Peyer's patch (tissue), 4 donors: Measurements from ENCODE around the gene IMMP2L.

Experiments
- POLR2A ChIP-seq, 2 donors: fragments of 450-650 bp; IDR thresholded peaks; one replicate each; pipeline ENCODE4 v1.5.1; 2017; ENCODE audit warnings: antibody characterized with exemption in 2 of 2, mild to moderate bottlenecking in 2 of 2, moderate library complexity in 2 of 2
- TF ChIP-seq, protein P1 (sequence below), 6 experiments: fragments of 450-650 bp in 4 of 6; fragments of 200-600 bp in 2 of 6; sonication (generic) in 1 of 6; IDR thresholded peaks; one replicate each; pipeline ENCODE4 v1.5.1; 2017 to 2019; ENCODE audit warnings: antibody characterized with exemption in 6 of 6, mild to moderate bottlenecking in 3 of 6, moderate library complexity in 1 of 6

DNA sequence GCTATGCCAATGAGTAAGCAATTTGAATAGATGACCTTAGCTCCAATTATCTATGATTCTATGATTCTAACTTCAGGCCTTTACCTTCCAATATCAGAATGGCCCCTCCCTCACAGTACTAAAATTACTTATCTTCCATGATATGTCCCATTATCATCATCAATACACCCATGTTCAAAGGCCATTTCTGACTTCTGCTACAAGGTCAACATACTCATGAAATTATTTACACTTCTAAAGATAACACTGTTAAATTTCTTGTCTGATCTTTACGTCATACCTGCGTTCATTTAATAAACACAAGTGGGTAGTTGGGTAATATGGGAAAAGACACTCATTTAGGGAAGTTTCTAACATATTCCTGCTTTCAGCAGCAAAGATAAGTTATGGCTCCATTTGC lies 21.2 kb downstream of the IMMP2L start:
- TF ChIP-seq, protein P1, sequence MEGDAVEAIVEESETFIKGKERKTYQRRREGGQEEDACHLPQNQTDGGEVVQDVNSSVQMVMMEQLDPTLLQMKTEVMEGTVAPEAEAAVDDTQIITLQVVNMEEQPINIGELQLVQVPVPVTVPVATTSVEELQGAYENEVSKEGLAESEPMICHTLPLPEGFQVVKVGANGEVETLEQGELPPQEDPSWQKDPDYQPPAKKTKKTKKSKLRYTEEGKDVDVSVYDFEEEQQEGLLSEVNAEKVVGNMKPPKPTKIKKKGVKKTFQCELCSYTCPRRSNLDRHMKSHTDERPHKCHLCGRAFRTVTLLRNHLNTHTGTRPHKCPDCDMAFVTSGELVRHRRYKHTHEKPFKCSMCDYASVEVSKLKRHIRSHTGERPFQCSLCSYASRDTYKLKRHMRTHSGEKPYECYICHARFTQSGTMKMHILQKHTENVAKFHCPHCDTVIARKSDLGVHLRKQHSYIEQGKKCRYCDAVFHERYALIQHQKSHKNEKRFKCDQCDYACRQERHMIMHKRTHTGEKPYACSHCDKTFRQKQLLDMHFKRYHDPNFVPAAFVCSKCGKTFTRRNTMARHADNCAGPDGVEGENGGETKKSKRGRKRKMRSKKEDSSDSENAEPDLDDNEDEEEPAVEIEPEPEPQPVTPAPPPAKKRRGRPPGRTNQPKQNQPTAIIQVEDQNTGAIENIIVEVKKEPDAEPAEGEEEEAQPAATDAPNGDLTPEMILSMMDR (IDR thresholded peaks at IDR 0.05): no peak
- no peak for TF ChIP-seq POLR2A (IDR thresholded peaks at IDR 0.05)
